ENCODE results near the gene MRAS. TPM values are rescaled to one million over a fixed set of nuclear protein-coding genes. Genes with fewer than 3 reads are reported as not detected.

The MRAS gene
- total RNA-seq, 1 donor from 2014 or later = 2.9 TPM

- Histone ChIP-seq H3K27me3 (ENCODE audit: control insufficient read depth, insufficient read depth, low read length) (no peaks in the 10 kb centered on the region), H3K4me3 (ENCODE audit: low read depth, low read length) (no peak overlapping the region), H3K36me3 (ENCODE audit: control insufficient read depth, insufficient read depth, low read length) (no peaks in the 10 kb centered on the region)
- peak; percentile 43 for TF ChIP-seq CTCF (IDR thresholded peaks at IDR 0.05; ENCODE audit: insufficient read depth, low read length, severe bottlenecking)
- no peak for FAIRE-seq
- peak; percentile 47 for DNase-seq (ENCODE audit: low read depth)
These were observed 15.8 kb upstream of the MRAS start for GRCh38 chr3:138332472-138333073.

GRCh38 chr3:138334608-138335007 is 13.8 kb upstream of the MRAS start:
- DNase-seq (ENCODE audit: low read depth) = no peak
- Histone ChIP-seq H3K4me3 (ENCODE audit: low read depth, low read length) (no peak overlapping the region), H3K36me3 (ENCODE audit: control insufficient read depth, insufficient read depth, low read length) (no peaks in the 10 kb centered on the region), H3K27me3 (ENCODE audit: control insufficient read depth, insufficient read depth, low read length) (peaks cover 2% of the 10 kb centered on the region)
- FAIRE-seq = no peak
- TF ChIP-seq CTCF (IDR thresholded peaks at IDR 0.05; ENCODE audit: insufficient read depth, low read length, severe bottlenecking) = no peak

- no peak for FAIRE-seq
- no peak for TF ChIP-seq CTCF (IDR thresholded peaks at IDR 0.05; ENCODE audit: insufficient read depth, low read length, severe bottlenecking)
- H3K36me3 ChIP-seq (ENCODE audit: control insufficient read depth, insufficient read depth, low read length) = no peaks in the 10 kb centered on the region
- H3K27me3 ChIP-seq (ENCODE audit: control insufficient read depth, insufficient read depth, low read length) = peaks cover 2% of the 10 kb centered on the region
- H3K4me3 ChIP-seq (ENCODE audit: low read depth, low read length) = no peak overlapping the region
- no peak for DNase-seq (ENCODE audit: low read depth)
These were observed 11.9 kb upstream of the MRAS start for GRCh38 chr3:138336454-138336999.

GRCh38 chr3:138338244-138338643 is 10.1 kb upstream of the MRAS start:
- no peaks in the 10 kb centered on the region for H3K36me3 ChIP-seq (ENCODE audit: control insufficient read depth, insufficient read depth, low read length)
- no peak overlapping the region for H3K4me3 ChIP-seq (ENCODE audit: low read depth, low read length)
- H3K27me3 ChIP-seq (ENCODE audit: control insufficient read depth, insufficient read depth, low read length) = peaks cover 2% of the 10 kb centered on the region
- DNase-seq (ENCODE audit: low read depth) (no peak), FAIRE-seq (no peak)
- no peak for TF ChIP-seq CTCF (IDR thresholded peaks at IDR 0.05; ENCODE audit: insufficient read depth, low read length, severe bottlenecking)

GRCh38 chr3:138338811-138339210 is 9.6 kb upstream of the MRAS start:
- Histone ChIP-seq H3K27me3 (ENCODE audit: control insufficient read depth, insufficient read depth, low read length) (peaks cover 2% of the 10 kb centered on the region), H3K4me3 (ENCODE audit: low read depth, low read length) (no peak overlapping the region), H3K36me3 (ENCODE audit: control insufficient read depth, insufficient read depth, low read length) (no peaks in the 10 kb centered on the region)
- FAIRE-seq (no peak), DNase-seq (ENCODE audit: low read depth) (no peak)
- TF ChIP-seq CTCF (IDR thresholded peaks at IDR 0.05; ENCODE audit: insufficient read depth, low read length, severe bottlenecking) = no peak

GRCh38 chr3:138340511-138340910 is 7.9 kb upstream of the MRAS start:
- H3K27me3 ChIP-seq (ENCODE audit: control insufficient read depth, insufficient read depth, low read length) = peaks cover 2% of the 10 kb centered on the region
- TF ChIP-seq CTCF (IDR thresholded peaks at IDR 0.05; ENCODE audit: insufficient read depth, low read length, severe bottlenecking) = no peak
- no peaks in the 10 kb centered on the region for H3K36me3 ChIP-seq (ENCODE audit: control insufficient read depth, insufficient read depth, low read length)
- no peak for DNase-seq (ENCODE audit: low read depth)
- FAIRE-seq = no peak
- no peak overlapping the region for H3K4me3 ChIP-seq (ENCODE audit: low read depth, low read length)
